Measurements from ENCODE around the gene GOLT1A.

GOLT1A gene

GRCh38 chr1:204157962-204158361, 55.8 kb downstream of the GOLT1A start:
- Histone ChIP-seq H3K4me1 (ENCODE audit: insufficient read depth, low read length, poor library complexity, severe bottlenecking) (no peaks in the 10 kb centered on the region), H3K4me2 (ENCODE audit: low read depth, low read length, poor library complexity, severe bottlenecking) (no peak overlapping the region), H3K9ac (ENCODE audit: low read depth, low read length, poor library complexity, severe bottlenecking) (no peak overlapping the region), H3K79me2 (ENCODE audit: insufficient read depth, low read length) (no peaks in the 10 kb centered on the region), H3F3A (ENCODE audit: low read depth) (no peaks in the 10 kb centered on the region), H4K20me1 (ENCODE audit: insufficient read depth, low read length, poor library complexity, severe bottlenecking) (no peaks in the 10 kb centered on the region), H2AFZ (ENCODE audit: low read length) (no peak overlapping the region), H3K27me3 (ENCODE audit: insufficient read depth, low read length, poor library complexity, severe bottlenecking) (no peaks in the 10 kb centered on the region), H3K9me2 (replicated peaks; ENCODE audit: low read depth, low read length) (no peaks in the 10 kb centered on the region), H3K36me3 (ENCODE audit: insufficient read depth, low read length) (no peaks in the 10 kb centered on the region), H3K9me3 (ENCODE audit: insufficient read depth, low read depth, low read length) (no peaks in the 10 kb centered on the region), H3K4me3 (ENCODE audit: low read length, poor library complexity, severe bottlenecking) (no peak overlapping the region)
- TF ChIP-seq, protein P1, sequence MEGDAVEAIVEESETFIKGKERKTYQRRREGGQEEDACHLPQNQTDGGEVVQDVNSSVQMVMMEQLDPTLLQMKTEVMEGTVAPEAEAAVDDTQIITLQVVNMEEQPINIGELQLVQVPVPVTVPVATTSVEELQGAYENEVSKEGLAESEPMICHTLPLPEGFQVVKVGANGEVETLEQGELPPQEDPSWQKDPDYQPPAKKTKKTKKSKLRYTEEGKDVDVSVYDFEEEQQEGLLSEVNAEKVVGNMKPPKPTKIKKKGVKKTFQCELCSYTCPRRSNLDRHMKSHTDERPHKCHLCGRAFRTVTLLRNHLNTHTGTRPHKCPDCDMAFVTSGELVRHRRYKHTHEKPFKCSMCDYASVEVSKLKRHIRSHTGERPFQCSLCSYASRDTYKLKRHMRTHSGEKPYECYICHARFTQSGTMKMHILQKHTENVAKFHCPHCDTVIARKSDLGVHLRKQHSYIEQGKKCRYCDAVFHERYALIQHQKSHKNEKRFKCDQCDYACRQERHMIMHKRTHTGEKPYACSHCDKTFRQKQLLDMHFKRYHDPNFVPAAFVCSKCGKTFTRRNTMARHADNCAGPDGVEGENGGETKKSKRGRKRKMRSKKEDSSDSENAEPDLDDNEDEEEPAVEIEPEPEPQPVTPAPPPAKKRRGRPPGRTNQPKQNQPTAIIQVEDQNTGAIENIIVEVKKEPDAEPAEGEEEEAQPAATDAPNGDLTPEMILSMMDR (conservative IDR thresholded peaks at IDR 0.05; ENCODE audit: low read length) = no peak
- no peak for TF ChIP-seq EZH2phosphoT487 (IDR thresholded peaks at IDR 0.05; ENCODE audit: borderline replicate concordance)

GRCh38 chr1:204155881-204156280, 57.9 kb downstream of the GOLT1A start:
- H3K9ac ChIP-seq (ENCODE audit: low read depth, low read length, poor library complexity, severe bottlenecking) = no peak overlapping the region
- H3K4me1 ChIP-seq (ENCODE audit: insufficient read depth, low read length, poor library complexity, severe bottlenecking) = peaks cover 4% of the 10 kb centered on the region
- no peak overlapping the region for H3K4me3 ChIP-seq (ENCODE audit: low read length, poor library complexity, severe bottlenecking)
- H3K9me3 ChIP-seq (ENCODE audit: insufficient read depth, low read depth, low read length) = no peaks in the 10 kb centered on the region
- H2AFZ ChIP-seq (ENCODE audit: low read length) = no peak overlapping the region
- H3K36me3 ChIP-seq (ENCODE audit: insufficient read depth, low read length) = no peaks in the 10 kb centered on the region
- H3K79me2 ChIP-seq (ENCODE audit: insufficient read depth, low read length) = no peaks in the 10 kb centered on the region
- TF ChIP-seq EZH2phosphoT487 (IDR thresholded peaks at IDR 0.05; ENCODE audit: borderline replicate concordance) = no peak
- TF ChIP-seq, protein P1 (conservative IDR thresholded peaks at IDR 0.05; ENCODE audit: low read length) = no peak
- H3F3A ChIP-seq (ENCODE audit: low read depth) = no peaks in the 10 kb centered on the region
- H3K27me3 ChIP-seq (ENCODE audit: insufficient read depth, low read length, poor library complexity, severe bottlenecking) = no peaks in the 10 kb centered on the region
- no peaks in the 10 kb centered on the region for H3K9me2 ChIP-seq (replicated peaks; ENCODE audit: low read depth, low read length)
- no peaks in the 10 kb centered on the region for H4K20me1 ChIP-seq (ENCODE audit: insufficient read depth, low read length, poor library complexity, severe bottlenecking)
- no peak overlapping the region for H3K4me2 ChIP-seq (ENCODE audit: low read depth, low read length, poor library complexity, severe bottlenecking)

- H3K27me3 ChIP-seq (ENCODE audit: insufficient read depth, low read length, poor library complexity, severe bottlenecking) = no peaks in the 10 kb centered on the region
- H3K36me3 ChIP-seq (ENCODE audit: insufficient read depth, low read length) = no peaks in the 10 kb centered on the region
- no peaks in the 10 kb centered on the region for H3K79me2 ChIP-seq (ENCODE audit: insufficient read depth, low read length)
- H3F3A ChIP-seq (ENCODE audit: low read depth) = no peaks in the 10 kb centered on the region
- no peak overlapping the region for H3K4me3 ChIP-seq (ENCODE audit: low read length, poor library complexity, severe bottlenecking)
- no peak overlapping the region for H2AFZ ChIP-seq (ENCODE audit: low read length)
- no peaks in the 10 kb centered on the region for H3K9me2 ChIP-seq (replicated peaks; ENCODE audit: low read depth, low read length)
- no peak overlapping the region for H3K4me2 ChIP-seq (ENCODE audit: low read depth, low read length, poor library complexity, severe bottlenecking)
- H3K4me1 ChIP-seq (ENCODE audit: insufficient read depth, low read length, poor library complexity, severe bottlenecking) = peaks cover 4% of the 10 kb centered on the region
- TF ChIP-seq EZH2phosphoT487 (IDR thresholded peaks at IDR 0.05; ENCODE audit: borderline replicate concordance) = no peak
- TF ChIP-seq, protein P1 (conservative IDR thresholded peaks at IDR 0.05; ENCODE audit: low read length) = no peak
- H4K20me1 ChIP-seq (ENCODE audit: insufficient read depth, low read length, poor library complexity, severe bottlenecking) = no peaks in the 10 kb centered on the region
- no peak overlapping the region for H3K9ac ChIP-seq (ENCODE audit: low read depth, low read length, poor library complexity, severe bottlenecking)
- H3K9me3 ChIP-seq (ENCODE audit: insufficient read depth, low read depth, low read length) = no peaks in the 10 kb centered on the region
Observed at GRCh38 chr1:204154568-204155255, 59.1 kb downstream of the GOLT1A start.
